HG02870 (cell line): ENCODE measurements around the gene LIPE.
A peak's percentile ranks its signal among the peaks of the same experiment; 100 is the strongest.

Experiments used
- ATAC-seq: cut with Tn5 transposase; IDR thresholded peaks from one replicate; pipeline ENCODE4 v1.9.1; 2021; ENCODE audit warnings: mild to moderate bottlenecking, moderate library complexity; ENCODE audit not compliant: unreplicated experiment

LIPE gene

GRCh38 chr19:42445948-42446347 is 18.8 kb upstream of the LIPE start:
- no peak for ATAC-seq

GRCh38 chr19:42443944-42444398 is 16.8 kb upstream of the LIPE start:
- no peak for ATAC-seq

- no peak for ATAC-seq
Measured at GRCh38 chr19:42442833-42443232, 15.6 kb upstream of the LIPE start, which contains the start of gene CXCL17. Gene CXCL17, minus strand, starts transcription at chr19:42442946. Its CDS starts 114 bp downstream, at chr19:42442832.

GRCh38 chr19:42441049-42441445 is 13.9 kb upstream of the LIPE start:
- no peak for ATAC-seq

GRCh38 chr19:42440357-42441048 is 13.3 kb upstream of the LIPE start:
- ATAC-seq, result no peak

- ATAC-seq, result no peak
Measured at GRCh38 chr19:42436006-42436405, 8.8 kb upstream of the LIPE start.

GRCh38 chr19:42435316-42435715 is 8.1 kb upstream of the LIPE start:
- ATAC-seq, result no peak

- ATAC-seq, result peak; percentile 55
Measured at GRCh38 chr19:42433503-42434260, 6.5 kb upstream of the LIPE start.

- no peak for ATAC-seq
Measured at GRCh38 chr19:42431486-42431885, 4.3 kb upstream of the LIPE start.

- no peak for ATAC-seq
Measured at GRCh38 chr19:42428676-42429075, 1.5 kb upstream of the LIPE start.

- no peak for ATAC-seq
Measured at GRCh38 chr19:42426643-42427042, 545 bp downstream of the LIPE start.

GRCh38 chr19:42424712-42425131 is 2.5 kb downstream of the LIPE start:
- ATAC-seq, result no peak

- ATAC-seq, result no peak
Measured at GRCh38 chr19:42424345-42424707, 2.9 kb downstream of the LIPE start.

GRCh38 chr19:42423462-42424344 is 3.5 kb downstream of the LIPE start:
- peak; percentile 83 for ATAC-seq

GRCh38 chr19:42422901-42423461 is 4.2 kb downstream of the LIPE start:
- peak; percentile 34 for ATAC-seq

- ATAC-seq, result peak; percentile 1
Measured at GRCh38 chr19:42422092-42422900, 4.9 kb downstream of the LIPE start.

GRCh38 chr19:42421591-42422031 is 5.6 kb downstream of the LIPE start:
- no peak for ATAC-seq

- ATAC-seq, result no peak
Measured at GRCh38 chr19:42421101-42421500, 6.1 kb downstream of the LIPE start.

- ATAC-seq, result no peak
Measured at GRCh38 chr19:42420055-42420544, 7.1 kb downstream of the LIPE start.

- ATAC-seq, result no peak
Measured at GRCh38 chr19:42419309-42419708, 7.9 kb downstream of the LIPE start.
